ENCODE results near the gene ATXN10. TPM values are rescaled to one million over a fixed set of nuclear protein-coding genes. Genes with fewer than 3 reads are reported as not detected.

The ATXN10 gene
- total and polyA plus RNA-seq, 4 experiments from 2014 or later = 61.8 to 102 (median 76.3) TPM

DNA sequence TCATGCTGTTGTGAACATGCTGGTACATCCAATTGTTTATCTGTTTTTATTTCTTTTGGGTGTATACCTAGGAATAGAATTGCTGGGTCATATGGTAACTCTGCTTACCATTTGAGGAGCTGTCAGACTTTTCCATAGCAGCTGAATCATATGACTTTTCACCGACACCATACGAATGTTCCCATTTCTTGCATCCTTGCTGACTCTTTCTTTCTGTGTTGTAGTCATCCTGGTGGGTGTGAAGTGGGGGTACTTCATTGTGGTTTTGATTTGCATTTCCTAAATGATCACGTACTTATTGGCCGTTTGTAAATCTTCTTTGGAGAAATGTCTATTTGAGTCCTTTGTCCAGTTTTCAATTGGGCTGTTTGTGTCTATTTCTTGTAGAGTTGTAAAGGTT, 26.5 kb downstream of the ATXN10 start:
- Histone ChIP-seq H3K27ac (ENCODE audit: low read depth, low read length) (no peak overlapping the region), H3K4me3 (ENCODE audit: low read length in 2 of 2) (no peak overlapping the region), H3K36me3 (ENCODE audit: insufficient read depth, low read length) (peaks cover 26% of the 10 kb centered on the region), H3K27me3 (ENCODE audit: insufficient read depth, low read length) (no peaks in the 10 kb centered on the region), H3K4me1 (ENCODE audit: insufficient read depth, low read length) (no peaks in the 10 kb centered on the region), H3K9me3 (ENCODE audit: control insufficient read depth in 1 of 2, low read length in 2 of 2) (no peaks in the 10 kb centered on the region)
- Mint-ChIP-seq H3K27me3 (no peaks in the 10 kb centered on the region), H3K9me3 (no peaks in the 10 kb centered on the region), H3K27ac (no peak overlapping the region), H3K4me1 (peaks cover 0 to 5% (median 4%) of the 10 kb centered on the region in 4 donors), H3K36me3 (peaks cover 56 to 62% of the 10 kb centered on the region in 2 donors), H3K4me3 (no peak overlapping the region)
- ChIA-PET CTCF (ENCODE audit: partially characterized antibody) (no interaction called here), POLR2A (ENCODE audit: partially characterized antibody) (no interaction called here)
- no peak for DNase-seq
- intact Hi-C loops (cut with micrococcal nuclease) = no loop called here

DNA sequence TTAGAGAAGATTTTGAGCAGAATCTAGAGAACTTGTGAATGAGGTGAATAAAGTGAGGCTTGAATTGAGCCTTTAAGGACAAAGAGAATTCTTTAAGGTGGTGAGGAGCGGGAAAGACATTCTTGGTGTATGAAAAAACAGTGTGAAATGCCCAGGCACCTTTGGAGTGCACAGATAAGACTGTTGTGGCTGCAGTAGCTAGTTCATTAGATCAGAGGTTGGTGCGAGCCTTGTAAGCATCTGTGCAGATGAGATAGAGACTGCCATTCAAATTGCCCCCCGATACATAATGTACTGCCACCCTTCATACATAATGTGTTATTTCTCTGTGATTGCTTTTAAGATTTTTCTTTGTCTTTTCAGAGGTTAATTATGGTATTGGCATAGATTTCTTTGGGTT, 31.3 kb downstream of the ATXN10 start:
- no peak for DNase-seq
- POLR2A ChIA-PET (ENCODE audit: partially characterized antibody) = no interaction called here
- Mint-ChIP-seq H3K27ac (no peak overlapping the region), H3K9me3 (no peaks in the 10 kb centered on the region), H3K4me1 (peaks cover 3 to 13% (median 8%) of the 10 kb centered on the region in 4 donors), H3K4me3 (no peak overlapping the region), H3K27me3 (no peaks in the 10 kb centered on the region), H3K36me3 (peaks cover 66 to 73% of the 10 kb centered on the region in 2 donors)
- intact Hi-C loops (cut with micrococcal nuclease) = no loop called here
- peaks cover 38% of the 10 kb centered on the region for H3K36me3 ChIP-seq (ENCODE audit: insufficient read depth, low read length)
- no peaks in the 10 kb centered on the region for H3K4me1 ChIP-seq (ENCODE audit: insufficient read depth, low read length)
- H3K9me3 ChIP-seq (ENCODE audit: control insufficient read depth in 1 of 2, low read length in 2 of 2) = no peaks in the 10 kb centered on the region
- H3K4me3 ChIP-seq (ENCODE audit: low read length in 2 of 2) = no peak overlapping the region
- CTCF ChIA-PET (ENCODE audit: partially characterized antibody) = no interaction called here
- H3K27ac ChIP-seq (ENCODE audit: low read depth, low read length) = no peak overlapping the region
- no peaks in the 10 kb centered on the region for H3K27me3 ChIP-seq (ENCODE audit: insufficient read depth, low read length)

DNA sequence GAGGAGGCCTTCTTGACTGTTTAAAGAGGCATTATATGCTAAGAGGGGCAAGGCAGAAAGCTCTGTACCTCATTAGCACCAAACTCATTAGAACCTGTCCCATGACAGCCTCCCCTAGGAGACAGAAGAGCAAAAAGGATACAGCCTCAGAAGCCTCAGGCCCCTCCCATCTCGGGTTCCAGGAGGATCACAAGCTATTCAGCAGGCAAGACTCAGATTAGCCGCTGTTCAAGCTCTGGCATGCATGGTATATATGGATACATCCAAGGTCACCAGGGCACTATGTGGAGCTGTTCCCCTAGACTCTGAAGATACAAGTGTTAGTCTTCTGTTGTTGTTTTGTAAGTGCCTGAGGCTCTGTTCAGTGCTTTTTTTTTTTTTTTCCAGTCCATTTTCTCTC, 32.1 kb downstream of the ATXN10 start:
- no peak for DNase-seq
- H3K4me1 Mint-ChIP-seq = peaks cover 6 to 17% (median 9%) of the 10 kb centered on the region in 4 donors
- intact Hi-C loops (cut with micrococcal nuclease) = no loop called here
- H3K27me3 Mint-ChIP-seq = no peaks in the 10 kb centered on the region
- peaks cover 32% of the 10 kb centered on the region for H3K36me3 ChIP-seq (ENCODE audit: insufficient read depth, low read length)
- peaks cover 64 to 73% of the 10 kb centered on the region in 2 donors for H3K36me3 Mint-ChIP-seq
- no peaks in the 10 kb centered on the region for H3K27me3 ChIP-seq (ENCODE audit: insufficient read depth, low read length)
- no peaks in the 10 kb centered on the region for H3K9me3 Mint-ChIP-seq
- no peak overlapping the region for H3K4me3 ChIP-seq (ENCODE audit: low read length in 2 of 2)
- no peak overlapping the region for H3K27ac ChIP-seq (ENCODE audit: low read depth, low read length)
- ChIA-PET CTCF (ENCODE audit: partially characterized antibody) (no interaction called here), POLR2A (ENCODE audit: partially characterized antibody) (no interaction called here)
- H3K4me1 ChIP-seq (ENCODE audit: insufficient read depth, low read length) = no peaks in the 10 kb centered on the region
- peak overlapping the region in 1 of 7 donors; percentile 2 for H3K27ac Mint-ChIP-seq
- no peaks in the 10 kb centered on the region for H3K9me3 ChIP-seq (ENCODE audit: control insufficient read depth in 1 of 2, low read length in 2 of 2)
- no peak overlapping the region for H3K4me3 Mint-ChIP-seq

DNA sequence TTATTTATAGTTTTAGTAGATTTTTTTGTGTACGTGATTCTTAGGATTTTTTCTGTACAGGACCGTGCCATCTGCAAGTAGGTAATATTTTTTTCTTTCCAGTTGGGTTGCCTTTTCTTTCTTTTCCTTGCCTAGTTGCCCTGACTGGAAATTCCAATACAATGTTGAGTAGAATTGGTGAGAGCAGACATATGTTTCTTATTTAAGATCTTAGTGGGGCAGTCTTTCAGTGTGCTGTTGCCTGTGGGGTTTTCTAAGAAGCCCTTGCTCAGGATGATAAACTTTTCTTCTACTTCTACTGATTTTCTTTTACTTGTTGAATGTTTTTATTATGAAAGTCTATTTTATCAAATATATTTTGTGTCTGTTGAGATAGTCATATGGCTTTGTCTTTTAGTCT, 33.0 kb downstream of the ATXN10 start:
- H3K9me3 ChIP-seq (ENCODE audit: control insufficient read depth in 1 of 2, low read length in 2 of 2) = no peaks in the 10 kb centered on the region
- Mint-ChIP-seq H3K4me3 (no peak overlapping the region), H3K36me3 (peaks cover 72 to 77% of the 10 kb centered on the region in 2 donors), H3K27ac (peak overlapping the region in 1 of 7 donors; percentile 48), H3K27me3 (no peaks in the 10 kb centered on the region), H3K4me1 (peaks cover 13 to 24% (median 16%) of the 10 kb centered on the region in 4 donors), H3K9me3 (no peaks in the 10 kb centered on the region)
- CTCF ChIA-PET (ENCODE audit: partially characterized antibody) = no interaction called here
- no peak overlapping the region for H3K27ac ChIP-seq (ENCODE audit: low read depth, low read length)
- H3K4me3 ChIP-seq (ENCODE audit: low read length in 2 of 2) = no peak overlapping the region
- POLR2A ChIA-PET (ENCODE audit: partially characterized antibody) = no interaction called here
- no peaks in the 10 kb centered on the region for H3K27me3 ChIP-seq (ENCODE audit: insufficient read depth, low read length)
- H3K4me1 ChIP-seq (ENCODE audit: insufficient read depth, low read length) = no peaks in the 10 kb centered on the region
- no peak for DNase-seq
- intact Hi-C loops (cut with micrococcal nuclease) = no loop called here
- peaks cover 34% of the 10 kb centered on the region for H3K36me3 ChIP-seq (ENCODE audit: insufficient read depth, low read length)

DNA sequence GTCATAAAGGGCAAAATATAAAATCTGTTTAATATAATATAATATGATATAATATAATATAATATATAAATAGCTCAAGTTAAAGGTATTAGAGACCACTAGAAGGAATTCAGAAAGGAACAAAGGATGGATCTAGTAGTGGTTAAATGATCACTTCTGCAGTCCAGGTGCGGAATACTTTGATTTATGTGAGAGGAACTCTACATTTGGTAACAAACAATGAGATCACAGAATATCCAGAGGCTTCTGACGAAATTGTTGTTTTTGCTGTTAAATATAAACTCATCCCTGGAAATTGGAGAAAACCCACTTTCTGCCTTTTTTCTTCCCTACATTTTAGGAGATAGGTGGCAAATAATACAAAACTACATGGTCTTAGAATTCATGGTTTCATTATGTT, 36.0 kb downstream of the ATXN10 start:
- Mint-ChIP-seq H3K9me3 (no peaks in the 10 kb centered on the region), H3K4me1 (peaks cover 15 to 29% (median 19%) of the 10 kb centered on the region in 4 donors), H3K36me3 (peaks cover 66 to 73% of the 10 kb centered on the region in 2 donors), H3K27ac (no peak overlapping the region), H3K27me3 (no peaks in the 10 kb centered on the region), H3K4me3 (no peak overlapping the region)
- Histone ChIP-seq H3K9me3 (ENCODE audit: control insufficient read depth in 1 of 2, low read length in 2 of 2) (no peaks in the 10 kb centered on the region), H3K36me3 (ENCODE audit: insufficient read depth, low read length) (peaks cover 37% of the 10 kb centered on the region), H3K4me3 (ENCODE audit: low read length in 2 of 2) (no peak overlapping the region), H3K4me1 (ENCODE audit: insufficient read depth, low read length) (no peaks in the 10 kb centered on the region), H3K27ac (ENCODE audit: low read depth, low read length) (no peak overlapping the region), H3K27me3 (ENCODE audit: insufficient read depth, low read length) (no peaks in the 10 kb centered on the region)
- DNase-seq = no peak
- POLR2A ChIA-PET (ENCODE audit: partially characterized antibody) = no interaction called here
- intact Hi-C loops (cut with micrococcal nuclease) = no loop called here
- CTCF ChIA-PET (ENCODE audit: partially characterized antibody) = no interaction called here

DNA sequence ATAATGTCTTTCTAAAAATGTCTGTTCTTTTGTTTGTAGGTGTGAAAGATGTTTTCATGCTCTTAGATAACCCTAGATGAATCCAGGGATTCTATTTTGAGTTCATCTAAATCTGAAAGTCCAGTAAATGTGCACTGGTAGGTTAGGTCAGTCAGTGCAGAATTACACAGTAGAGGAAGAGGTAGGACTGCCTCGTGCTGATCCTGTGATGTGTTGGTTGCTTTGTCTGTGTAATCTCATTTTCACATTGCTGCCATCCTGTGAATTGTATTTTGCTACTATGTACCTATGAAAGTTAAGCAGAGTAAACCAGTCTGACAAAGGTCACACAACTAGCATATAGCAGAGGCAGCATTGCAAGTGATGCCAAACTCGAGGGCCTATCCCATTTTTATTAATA, 36.5 kb downstream of the ATXN10 start:
- H3K9me3 Mint-ChIP-seq = no peaks in the 10 kb centered on the region
- ChIA-PET CTCF (ENCODE audit: partially characterized antibody) (no interaction called here), POLR2A (ENCODE audit: partially characterized antibody) (no interaction called here)
- Histone ChIP-seq H3K36me3 (ENCODE audit: insufficient read depth, low read length) (peaks cover 33% of the 10 kb centered on the region), H3K4me1 (ENCODE audit: insufficient read depth, low read length) (no peaks in the 10 kb centered on the region), H3K4me3 (ENCODE audit: low read length in 2 of 2) (no peak overlapping the region), H3K9me3 (ENCODE audit: control insufficient read depth in 1 of 2, low read length in 2 of 2) (no peaks in the 10 kb centered on the region), H3K27me3 (ENCODE audit: insufficient read depth, low read length) (no peaks in the 10 kb centered on the region), H3K27ac (ENCODE audit: low read depth, low read length) (no peak overlapping the region)
- H3K27me3 Mint-ChIP-seq = no peaks in the 10 kb centered on the region
- no peak for DNase-seq
- peaks cover 15 to 29% (median 20%) of the 10 kb centered on the region in 4 donors for H3K4me1 Mint-ChIP-seq
- H3K36me3 Mint-ChIP-seq = peaks cover 61 to 71% of the 10 kb centered on the region in 2 donors
- H3K27ac Mint-ChIP-seq = no peak overlapping the region
- intact Hi-C loops (cut with micrococcal nuclease) = no loop called here
- H3K4me3 Mint-ChIP-seq = no peak overlapping the region

DNA sequence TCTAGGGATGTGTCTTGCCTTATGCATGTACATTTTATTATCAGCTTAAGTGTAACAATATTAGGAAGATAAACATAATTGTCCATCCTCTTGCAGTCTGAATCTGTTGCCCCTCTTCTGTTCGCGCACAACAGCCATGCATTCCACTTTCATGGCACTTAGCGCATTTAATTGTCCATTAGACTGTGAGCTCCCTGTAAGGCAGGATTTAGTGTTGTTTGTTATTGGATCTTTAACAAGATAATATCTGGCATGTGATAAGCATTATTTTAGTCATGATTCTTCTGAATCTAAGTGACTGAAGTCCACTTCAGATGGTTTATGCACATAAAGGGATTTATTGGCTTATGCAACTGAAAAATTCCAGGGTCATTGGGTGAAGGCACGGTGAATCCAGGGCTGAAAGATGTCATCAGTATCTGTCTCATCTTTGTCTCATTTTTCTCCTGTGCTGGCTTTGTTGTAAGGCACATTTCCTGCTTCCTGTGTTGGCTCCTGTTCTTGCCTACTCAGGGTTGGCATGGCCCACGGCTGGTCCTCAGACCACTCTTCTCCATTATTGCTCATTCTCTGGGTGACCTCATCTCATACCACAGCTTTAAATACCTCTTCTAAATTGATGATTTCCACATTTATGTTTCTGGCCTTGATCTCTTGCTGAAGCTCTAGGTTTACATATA, 37.6 kb downstream of the ATXN10 start:
- CTCF ChIA-PET (ENCODE audit: partially characterized antibody) = no interaction called here
- POLR2A ChIA-PET (ENCODE audit: partially characterized antibody) = no interaction called here
- peak overlapping the region in 3 of 7 donors; percentile 5 to 62 (median 52) for H3K27ac Mint-ChIP-seq

More for the DNA sequence above, 37.6 kb downstream of the ATXN10 start:
- DNase-seq = no peak
- no peak overlapping the region for H3K4me3 ChIP-seq (ENCODE audit: low read length in 2 of 2)
- H3K27ac ChIP-seq (ENCODE audit: low read depth, low read length) = no peak overlapping the region
- intact Hi-C loops (cut with micrococcal nuclease) = no loop called here
- Mint-ChIP-seq H3K9me3 (no peaks in the 10 kb centered on the region), H3K36me3 (peaks cover 50 to 70% of the 10 kb centered on the region in 2 donors), H3K4me3 (no peak overlapping the region), H3K4me1 (peaks cover 15 to 29% (median 20%) of the 10 kb centered on the region in 4 donors), H3K27me3 (no peaks in the 10 kb centered on the region)
- no peaks in the 10 kb centered on the region for H3K4me1 ChIP-seq (ENCODE audit: insufficient read depth, low read length)
- no peaks in the 10 kb centered on the region for H3K9me3 ChIP-seq (ENCODE audit: control insufficient read depth in 1 of 2, low read length in 2 of 2)
- H3K36me3 ChIP-seq (ENCODE audit: insufficient read depth, low read length) = peaks cover 23% of the 10 kb centered on the region
- H3K27me3 ChIP-seq (ENCODE audit: insufficient read depth, low read length) = no peaks in the 10 kb centered on the region

All from CD4-positive, alpha-beta memory T cell (primary cell).